B cell (primary cell): Measurements from ENCODE around the gene TPI1. TPM values are rescaled to one million over a fixed set of nuclear protein-coding genes. Genes with fewer than 3 reads are reported as not detected.

Source experiments
- ATAC-seq: fragments of 200-7000 bp; cut with Tn5 transposase; one replicate; pipeline ENCODE4 v1.10.0; 2021; ENCODE audit warnings: low read depth, mild to moderate bottlenecking, moderate number of reproducible peaks, moderate library complexity
- CTCF ChIA-PET: fragments of 350-600 bp; sonication (Branson Sonifier 250); formaldehyde crosslinking; loops from one replicate; lab custom pipeline; 2021; ENCODE audit warnings: antibody characterized with exemption, inconsistent platforms; lab: Charles Lee
- POLR2A ChIA-PET: fragments of 350-600 bp; sonication (Branson Sonifier 250); formaldehyde crosslinking; loops from one replicate; lab custom pipeline; 2021; ENCODE audit warnings: antibody characterized with exemption; lab: Charles Lee
- DNase-seq: peaks from one replicate; pipeline ENCODE4 v3.0.0; 2013
- H2AFZ ChIP-seq: 2 replicates; pipeline ENCODE4 v1.6.1; 2012; ENCODE audit warnings: mild to moderate bottlenecking, low read depth, low read length; ENCODE audit not compliant: insufficient read depth, poor library complexity, severe bottlenecking
- H3K27ac ChIP-seq, 2 donors: 1 replicate in 1 of 2; 2 replicates in 1 of 2; pipeline ENCODE4 v1.5.1; 2012 to 2013; ENCODE audit warnings: low read length in 2 of 2, mild to moderate bottlenecking in 2 of 2, moderate library complexity in 1 of 2
- H3K27me3 ChIP-seq, 4 experiments: fragments of 200-600 bp in 1 of 4; sonication (generic) in 1 of 4; replicated peaks in 1 of 4; 1 replicate in 2 of 4; 2 replicates in 2 of 4; pipeline versions ENCODE4 v1.6.1 to v1.7.0; 2013 to 2016; ENCODE audit warnings: low read length in 3 of 4, mild to moderate bottlenecking in 2 of 4, mixed read lengths in 1 of 4, moderate library complexity in 1 of 4; ENCODE audit not compliant: insufficient read depth in 4 of 4, control insufficient read depth in 3 of 4; ENCODE audit errors: control extremely low read depth in 1 of 4
- H3K36me3 ChIP-seq, 2 experiments: replicated peaks in 1 of 2; 1 replicate in 1 of 2; 2 replicates in 1 of 2; pipeline versions ENCODE4 v1.6.1 to v1.7.1; 2013; ENCODE audit warnings: low read length in 1 of 2; ENCODE audit not compliant: insufficient read depth in 2 of 2, control insufficient read depth in 1 of 2; ENCODE audit errors: control extremely low read depth in 1 of 2, extremely low read depth in 1 of 2
- H3K4me1 ChIP-seq, 2 donors: fragments of 200-600 bp in 1 of 2; sonication (generic) in 1 of 2; 1 replicate in 1 of 2; 2 replicates in 1 of 2; pipeline versions ENCODE4 v1.5.1 to v1.6.1; 2013 to 2017; ENCODE audit warnings: low read length in 2 of 2; ENCODE audit not compliant: control insufficient read depth in 2 of 2, insufficient read depth in 2 of 2
- H3K4me2 ChIP-seq: replicated peaks from 2 replicates; pipeline ENCODE3; 2012; ENCODE audit warnings: mild to moderate bottlenecking, low read depth, low read length; ENCODE audit not compliant: poor library complexity, severe bottlenecking
- H3K4me3 ChIP-seq, 5 experiments: fragments of 200-600 bp in 1 of 5; sonication (generic) in 1 of 5; 1 replicate in 3 of 5; 2 replicates in 2 of 5; pipeline versions ENCODE4 v1.5.1 to v1.7.0; 2011 to 2016; ENCODE audit warnings: low read length in 4 of 5, mild to moderate bottlenecking in 4 of 5, low read depth in 2 of 5, control low read depth in 1 of 5, moderate library complexity in 1 of 5; ENCODE audit not compliant: insufficient read depth in 1 of 5; ENCODE audit errors: control extremely low read depth in 1 of 5, extremely low read depth in 1 of 5
- H3K79me2 ChIP-seq: fragments of 200-600 bp; sonication (generic); one replicate; pipeline ENCODE4 v1.6.0; 2016; ENCODE audit warnings: low read length; ENCODE audit not compliant: control insufficient read depth, insufficient read depth
- H3K9ac ChIP-seq: fragments of 200-600 bp; sonication (generic); 2 replicates; pipeline ENCODE4 v1.6.1; 2017; ENCODE audit warnings: mild to moderate bottlenecking, low read length, moderate library complexity
- H3K9me3 ChIP-seq, 3 donors: one replicate each; pipeline versions ENCODE4 v1.6.1 to v1.7.1; 2013; ENCODE audit warnings: low read length in 2 of 3; ENCODE audit not compliant: control insufficient read depth in 2 of 3, insufficient read depth in 1 of 3; ENCODE audit errors: control extremely low read depth in 1 of 3
- H4K20me1 ChIP-seq: 2 replicates; pipeline ENCODE4 v1.6.0; 2012; ENCODE audit warnings: mild to moderate bottlenecking, low read length; ENCODE audit not compliant: insufficient read depth, control insufficient read depth, poor library complexity, severe bottlenecking
- H3K27ac Mint-ChIP-seq: one replicate; pipeline ENCODE4 v1.8.0; 2021; ENCODE audit warnings: mixed read lengths
- H3K27me3 Mint-ChIP-seq: one replicate; pipeline ENCODE4 v1.8.0; 2021; ENCODE audit warnings: mixed read lengths
- H3K4me1 Mint-ChIP-seq: one replicate; pipeline ENCODE4 v1.8.0; 2021; ENCODE audit warnings: mixed read lengths
- H3K4me3 Mint-ChIP-seq: one replicate; pipeline ENCODE4 v1.8.0; 2021; ENCODE audit warnings: mixed read lengths
- H3K9me3 Mint-ChIP-seq: one replicate; pipeline ENCODE4 v1.8.0; 2022; ENCODE audit warnings: mixed read lengths; ENCODE audit not compliant: insufficient read depth
- EZH2 ChIP-seq: IDR thresholded peaks from 2 replicates; pipeline ENCODE4 v1.6.1; 2012; ENCODE audit warnings: borderline replicate concordance, low read depth, mild to moderate bottlenecking, moderate library complexity, low read length; ENCODE audit not compliant: insufficient read depth, poor library complexity, severe bottlenecking
- WGBS: methylation state at CpG from one replicate; pipeline ENCODE4 v1.1.5; 2013; ENCODE audit warnings: missing lambda C conversion rate; ENCODE audit not compliant: insufficient coverage; 5-methylcytosine and 5-hydroxymethylcytosine counted together
- intact Hi-C: fragments of 100-400 bp; cut with micrococcal nuclease; formaldehyde crosslinking; loops from one replicate; pipeline ENCODE4 v1.10.0; 2022
- polyA plus RNA-seq: library from polyadenylated mRNA; depleted of rRNA; stranded (reverse); fragments of >200 nt; gene quantifications from 2 replicates; pipeline ENCODE4 v1.2.3, GENCODE V29; 2012
- total RNA-seq, 2 donors: library from RNA; stranded (reverse); fragments of 120-200 nt in 1 of 2; gene quantifications; 1 replicate in 1 of 2; 2 replicates in 1 of 2; pipeline versions ENCODE4 v1.2.3 to v1.2.4, GENCODE V29; 2013 to 2022
- TF ChIP-seq, protein P1 (sequence below): fragments of 200-600 bp; IDR thresholded peaks from one replicate; pipeline ENCODE4 v1.8.0; 2022; ENCODE audit warnings: antibody characterized with exemption, mild to moderate bottlenecking

The TPI1 gene
- total and polyA plus RNA-seq, 2 donors (not counting 1 experiment from before 2014, with no cell fraction given) = 181 to 187 TPM

DNA sequence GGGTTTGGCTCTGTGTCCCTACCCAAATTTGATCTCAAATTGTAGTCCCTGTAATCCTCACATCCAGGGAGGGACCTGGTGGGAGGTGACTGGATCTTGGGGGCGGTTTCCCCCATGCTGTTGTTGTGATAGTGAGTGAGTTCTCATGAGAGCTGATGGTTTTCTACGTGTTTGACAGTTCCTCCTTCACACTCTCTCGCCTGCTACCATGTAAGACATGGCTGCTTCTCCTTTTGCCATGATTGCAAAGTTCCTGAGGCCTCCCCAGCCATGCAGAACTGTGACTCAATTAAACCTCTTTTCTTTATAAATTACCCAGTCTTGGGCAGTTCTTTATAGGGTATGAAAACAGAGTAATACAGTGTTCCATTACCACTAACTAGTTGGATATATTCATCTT is 27.0 kb downstream of the TPI1 start:
- no peak for ATAC-seq
- H3K36me3 ChIP-seq = no peaks in the 10 kb centered on the region
- DNase-seq = no peak
- no peak overlapping the region for H3K4me3 ChIP-seq
- ChIA-PET CTCF (interaction anchor here (0.5 to 1.5 kb wide), 2 partner anchors 25 to 26 kb away, joined by 3 to 4 read pairs; no protein-coding TSS in a partner anchor), POLR2A (interaction anchor here (0.7 kb wide), 1 partner anchor 22 kb away, joined by 6 read pairs; no protein-coding TSS in a partner anchor)
- Mint-ChIP-seq H3K27me3 (no peaks in the 10 kb centered on the region), H3K4me1 (peaks cover 15% of the 10 kb centered on the region), H3K27ac (no peak overlapping the region), H3K4me3 (no peak overlapping the region), H3K9me3 (no peaks in the 10 kb centered on the region)
- no peaks in the 10 kb centered on the region for H3K9me3 ChIP-seq
- H3K79me2 ChIP-seq = peaks cover 4% of the 10 kb centered on the region
- H3K27ac ChIP-seq = no peak overlapping the region
- no peak overlapping the region for H2AFZ ChIP-seq
- H3K27me3 ChIP-seq = no peaks in the 10 kb centered on the region
- peaks cover 9 to 13% of the 10 kb centered on the region in 2 donors for H3K4me1 ChIP-seq
- no CpG with 5 or more reads among the region's 3 CpGs for WGBS
- H4K20me1 ChIP-seq = no peaks in the 10 kb centered on the region
- no peak overlapping the region for H3K4me2 ChIP-seq
- intact Hi-C loops = no loop called here
- no peak overlapping the region for H3K9ac ChIP-seq
- TF ChIP-seq, protein P1, sequence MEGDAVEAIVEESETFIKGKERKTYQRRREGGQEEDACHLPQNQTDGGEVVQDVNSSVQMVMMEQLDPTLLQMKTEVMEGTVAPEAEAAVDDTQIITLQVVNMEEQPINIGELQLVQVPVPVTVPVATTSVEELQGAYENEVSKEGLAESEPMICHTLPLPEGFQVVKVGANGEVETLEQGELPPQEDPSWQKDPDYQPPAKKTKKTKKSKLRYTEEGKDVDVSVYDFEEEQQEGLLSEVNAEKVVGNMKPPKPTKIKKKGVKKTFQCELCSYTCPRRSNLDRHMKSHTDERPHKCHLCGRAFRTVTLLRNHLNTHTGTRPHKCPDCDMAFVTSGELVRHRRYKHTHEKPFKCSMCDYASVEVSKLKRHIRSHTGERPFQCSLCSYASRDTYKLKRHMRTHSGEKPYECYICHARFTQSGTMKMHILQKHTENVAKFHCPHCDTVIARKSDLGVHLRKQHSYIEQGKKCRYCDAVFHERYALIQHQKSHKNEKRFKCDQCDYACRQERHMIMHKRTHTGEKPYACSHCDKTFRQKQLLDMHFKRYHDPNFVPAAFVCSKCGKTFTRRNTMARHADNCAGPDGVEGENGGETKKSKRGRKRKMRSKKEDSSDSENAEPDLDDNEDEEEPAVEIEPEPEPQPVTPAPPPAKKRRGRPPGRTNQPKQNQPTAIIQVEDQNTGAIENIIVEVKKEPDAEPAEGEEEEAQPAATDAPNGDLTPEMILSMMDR = no peak
- no peak for TF ChIP-seq EZH2

DNA sequence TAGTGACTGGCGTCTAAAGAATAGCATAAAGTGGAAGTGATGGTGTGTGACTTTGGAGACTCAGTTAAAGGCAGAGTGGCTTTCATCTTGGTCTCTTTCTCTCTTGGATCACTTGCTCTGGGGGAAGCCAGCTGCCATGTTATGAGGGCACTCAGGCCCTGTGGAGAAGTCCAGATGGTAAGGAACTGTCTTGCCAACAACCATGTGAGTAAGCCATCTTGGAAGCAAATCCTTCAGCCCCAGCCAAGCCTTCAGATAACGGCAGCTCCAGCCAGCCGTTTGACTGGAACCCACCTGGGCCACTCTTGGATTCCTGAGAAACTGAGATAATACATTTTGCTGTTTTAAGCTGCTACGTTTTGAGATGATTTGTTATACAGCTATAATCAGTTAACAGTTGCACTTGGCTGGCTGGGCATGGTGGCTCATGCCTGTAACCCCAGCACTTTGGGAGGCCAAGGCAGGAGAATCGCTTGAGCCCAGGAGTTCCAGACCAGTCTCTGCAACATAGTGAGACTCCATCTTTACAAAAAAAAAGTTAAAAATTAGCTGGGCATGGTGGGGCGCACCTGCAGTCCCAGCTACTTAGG is 29.6 kb downstream of the TPI1 start:
- Histone ChIP-seq H4K20me1 (no peaks in the 10 kb centered on the region), H3K9me3 (no peaks in the 10 kb centered on the region), H3K4me3 (no peak overlapping the region), H3K27me3 (no peaks in the 10 kb centered on the region), H3K79me2 (peaks cover 4% of the 10 kb centered on the region), H3K27ac (no peak overlapping the region), H3K36me3 (no peaks in the 10 kb centered on the region), H3K9ac (no peak overlapping the region), H3K4me1 (peaks cover 0 to 7% of the 10 kb centered on the region in 2 donors), H3K4me2 (no peak overlapping the region), H2AFZ (no peak overlapping the region)
- ChIA-PET POLR2A (interaction anchor here (0.7 kb wide), 1 partner anchor 24 kb away, joined by 3 read pairs; the partner anchor contains the start of gene SPSB2), CTCF (interaction anchor here (3.3 kb wide), 1 partner anchor 24 kb away, joined by 10 read pairs; the partner anchor contains the start of gene SPSB2)
- peaks cover 6% of the 10 kb centered on the region for H3K4me1 Mint-ChIP-seq
- DNase-seq = no peak
- H3K9me3 Mint-ChIP-seq = no peaks in the 10 kb centered on the region
- WGBS = 89% methylated on average over 5 of the region's 6 CpGs
- no peak for TF ChIP-seq EZH2
- TF ChIP-seq, protein P1 = no peak
- H3K27ac Mint-ChIP-seq = no peak overlapping the region
- intact Hi-C loops = no loop called here
- no peaks in the 10 kb centered on the region for H3K27me3 Mint-ChIP-seq
- H3K4me3 Mint-ChIP-seq = no peak overlapping the region
- no peak for ATAC-seq
